Thyroid gland (tissue), 4 donors: ENCODE data around the gene HSF2BP. TPM values are rescaled to one million over a fixed set of nuclear protein-coding genes. Genes with fewer than 3 reads are reported as not detected.

Experiments
- DNase-seq, 2 donors: peaks; one replicate each; pipeline ENCODE4 v3.0.0-alpha.2; 2019
- H3K27ac ChIP-seq, 3 donors: fragments of 200-600 bp; sonication (generic); 1 replicate in 2 of 3; 2 replicates in 1 of 3; pipeline ENCODE4 v1.5.1; 2016 to 2019; ENCODE audit warnings: mild to moderate bottlenecking in 1 of 3, moderate library complexity in 1 of 3
- H3K27me3 ChIP-seq: fragments of 200-600 bp; sonication (generic); one replicate; pipeline ENCODE4 v1.5.1; 2019
- H3K36me3 ChIP-seq, 2 donors: fragments of 200-600 bp; sonication (generic); one replicate each; pipeline ENCODE4 v1.5.1; 2016 to 2019
- H3K4me1 ChIP-seq, 2 donors: fragments of 200-600 bp; sonication (generic); one replicate each; pipeline ENCODE4 v1.5.1; 2017 to 2019
- H3K4me3 ChIP-seq, 3 donors: fragments of 200-600 bp; sonication (generic); replicated peaks in 1 of 3; 1 replicate in 2 of 3; 2 replicates in 1 of 3; pipeline ENCODE4 v1.5.1; 2016; ENCODE audit warnings: mild to moderate bottlenecking in 1 of 3
- H3K9me3 ChIP-seq: fragments of 200-600 bp; sonication (generic); one replicate; pipeline ENCODE4 v1.5.1; 2017
- POLR2A ChIP-seq, 2 donors: fragments of 450-650 bp; IDR thresholded peaks; one replicate each; pipeline ENCODE4 v1.6.1; 2017; ENCODE audit warnings: antibody characterized with exemption in 2 of 2, mild to moderate bottlenecking in 2 of 2, moderate library complexity in 1 of 2
- WGBS, 2 donors: methylation state at CpG; one replicate each; pipeline ENCODE4 v1.1.5; 2017; 5-methylcytosine and 5-hydroxymethylcytosine counted together
- intact Hi-C: fragments of 100-400 bp; cut with DNase I; formaldehyde crosslinking; loops from one replicate; pipeline ENCODE4 v1.15.1; 2023
- total RNA-seq, 4 donors: library from RNA; depleted of rRNA; stranded (reverse); fragments of >200 nt; gene quantifications; one replicate each; pipeline ENCODE4 v1.2.3, GENCODE V29; 2016
- TF ChIP-seq, protein P1 (sequence below), 6 experiments: fragments of 200-600 bp in 3 of 6; fragments of 450-650 bp in 3 of 6; sonication (generic) in 3 of 6; IDR thresholded peaks; one replicate each; pipeline ENCODE4 v1.5.1; 2016 to 2019; ENCODE audit warnings: antibody characterized with exemption in 6 of 6, mild to moderate bottlenecking in 2 of 6, inconsistent platforms in 1 of 6, moderate library complexity in 1 of 6

The HSF2BP gene
- total RNA-seq, 4 donors from 2014 or later = 0.33 to 1.2 (median 0.84) TPM

DNA sequence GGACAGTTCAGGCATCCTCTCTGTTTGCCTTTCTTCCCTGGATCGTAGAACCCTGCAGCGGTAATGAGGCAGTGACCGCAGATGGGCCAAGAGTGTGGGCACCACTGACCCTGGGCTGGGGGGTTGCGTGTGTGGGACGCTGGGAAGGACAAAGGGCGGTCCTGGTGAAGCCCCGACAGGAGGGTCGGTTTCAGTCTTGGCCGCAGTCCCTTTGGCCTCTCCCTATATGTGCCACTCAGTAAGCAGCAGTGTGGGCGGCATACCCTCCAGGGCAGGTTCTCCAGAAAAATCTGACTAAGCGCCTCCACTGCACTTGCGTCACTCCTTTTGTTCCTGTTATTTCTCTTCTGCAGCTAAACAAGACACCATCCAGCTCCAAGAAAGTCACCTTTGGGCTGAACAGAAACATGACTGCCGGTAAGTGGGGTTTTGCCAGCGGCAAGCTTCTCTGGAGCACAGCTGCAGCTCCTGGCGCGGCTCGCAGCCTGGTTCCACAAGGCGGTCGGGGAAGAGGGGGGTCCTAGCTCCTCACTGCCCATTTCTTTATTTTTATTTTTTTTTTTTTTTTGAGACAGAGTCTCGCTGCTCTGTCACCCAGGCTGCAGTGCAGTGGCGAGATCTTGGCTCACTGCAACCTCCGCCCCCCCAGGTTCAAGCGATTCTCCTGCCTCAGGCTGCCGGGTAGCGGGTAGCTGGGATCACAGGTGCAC, 32.0 kb upstream of the HSF2BP start:
- H3K4me1 ChIP-seq = no peaks in the 10 kb centered on the region
- DNase-seq = no peak
- no peaks in the 10 kb centered on the region for H3K9me3 ChIP-seq
- intact Hi-C loops = no loop called here
- TF ChIP-seq POLR2A (IDR thresholded peaks at IDR 0.05) = no peak
- TF ChIP-seq, protein P1, sequence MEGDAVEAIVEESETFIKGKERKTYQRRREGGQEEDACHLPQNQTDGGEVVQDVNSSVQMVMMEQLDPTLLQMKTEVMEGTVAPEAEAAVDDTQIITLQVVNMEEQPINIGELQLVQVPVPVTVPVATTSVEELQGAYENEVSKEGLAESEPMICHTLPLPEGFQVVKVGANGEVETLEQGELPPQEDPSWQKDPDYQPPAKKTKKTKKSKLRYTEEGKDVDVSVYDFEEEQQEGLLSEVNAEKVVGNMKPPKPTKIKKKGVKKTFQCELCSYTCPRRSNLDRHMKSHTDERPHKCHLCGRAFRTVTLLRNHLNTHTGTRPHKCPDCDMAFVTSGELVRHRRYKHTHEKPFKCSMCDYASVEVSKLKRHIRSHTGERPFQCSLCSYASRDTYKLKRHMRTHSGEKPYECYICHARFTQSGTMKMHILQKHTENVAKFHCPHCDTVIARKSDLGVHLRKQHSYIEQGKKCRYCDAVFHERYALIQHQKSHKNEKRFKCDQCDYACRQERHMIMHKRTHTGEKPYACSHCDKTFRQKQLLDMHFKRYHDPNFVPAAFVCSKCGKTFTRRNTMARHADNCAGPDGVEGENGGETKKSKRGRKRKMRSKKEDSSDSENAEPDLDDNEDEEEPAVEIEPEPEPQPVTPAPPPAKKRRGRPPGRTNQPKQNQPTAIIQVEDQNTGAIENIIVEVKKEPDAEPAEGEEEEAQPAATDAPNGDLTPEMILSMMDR (IDR thresholded peaks at IDR 0.05) = no peak
- WGBS, 2 donors = 97% methylated on average over 25 of the region's 25 CpGs
- no peak overlapping the region for H3K27ac ChIP-seq
- no peak overlapping the region for H3K4me3 ChIP-seq
- peaks cover 38 to 70% of the 10 kb centered on the region in 2 donors for H3K36me3 ChIP-seq
- H3K27me3 ChIP-seq = no peaks in the 10 kb centered on the region

DNA sequence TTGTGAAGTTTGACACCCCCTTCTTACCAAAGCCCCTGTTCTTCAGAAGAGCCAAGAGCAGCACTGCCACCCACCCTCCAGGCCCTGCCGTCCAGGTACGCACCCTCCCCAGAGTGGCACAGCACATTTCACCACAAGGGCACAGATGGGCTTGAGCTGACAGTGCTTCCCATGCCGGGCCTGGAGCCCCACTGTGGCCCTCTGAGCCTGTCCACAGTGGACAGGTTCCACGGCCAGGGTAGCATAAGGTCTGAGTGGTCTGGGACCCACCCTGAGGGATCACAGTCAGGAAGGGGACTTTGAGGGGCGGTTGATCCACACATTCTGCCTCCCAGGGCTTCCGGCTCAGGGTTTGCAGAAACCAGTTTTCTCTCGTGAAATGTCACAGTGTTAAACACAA, 31.1 kb upstream of the HSF2BP start:
- peaks cover 47 to 77% of the 10 kb centered on the region in 2 donors for H3K36me3 ChIP-seq
- H3K27me3 ChIP-seq = no peaks in the 10 kb centered on the region
- 90 to 97% methylated on average over 2 to 6 of the region's 7 CpGs for WGBS, 2 donors
- H3K9me3 ChIP-seq = no peaks in the 10 kb centered on the region
- no peak overlapping the region for H3K4me3 ChIP-seq
- no peak for DNase-seq
- H3K4me1 ChIP-seq = no peaks in the 10 kb centered on the region
- H3K27ac ChIP-seq = no peak overlapping the region
- TF ChIP-seq, protein P1 (IDR thresholded peaks at IDR 0.05) = no peak
- intact Hi-C loops = no loop called here

DNA sequence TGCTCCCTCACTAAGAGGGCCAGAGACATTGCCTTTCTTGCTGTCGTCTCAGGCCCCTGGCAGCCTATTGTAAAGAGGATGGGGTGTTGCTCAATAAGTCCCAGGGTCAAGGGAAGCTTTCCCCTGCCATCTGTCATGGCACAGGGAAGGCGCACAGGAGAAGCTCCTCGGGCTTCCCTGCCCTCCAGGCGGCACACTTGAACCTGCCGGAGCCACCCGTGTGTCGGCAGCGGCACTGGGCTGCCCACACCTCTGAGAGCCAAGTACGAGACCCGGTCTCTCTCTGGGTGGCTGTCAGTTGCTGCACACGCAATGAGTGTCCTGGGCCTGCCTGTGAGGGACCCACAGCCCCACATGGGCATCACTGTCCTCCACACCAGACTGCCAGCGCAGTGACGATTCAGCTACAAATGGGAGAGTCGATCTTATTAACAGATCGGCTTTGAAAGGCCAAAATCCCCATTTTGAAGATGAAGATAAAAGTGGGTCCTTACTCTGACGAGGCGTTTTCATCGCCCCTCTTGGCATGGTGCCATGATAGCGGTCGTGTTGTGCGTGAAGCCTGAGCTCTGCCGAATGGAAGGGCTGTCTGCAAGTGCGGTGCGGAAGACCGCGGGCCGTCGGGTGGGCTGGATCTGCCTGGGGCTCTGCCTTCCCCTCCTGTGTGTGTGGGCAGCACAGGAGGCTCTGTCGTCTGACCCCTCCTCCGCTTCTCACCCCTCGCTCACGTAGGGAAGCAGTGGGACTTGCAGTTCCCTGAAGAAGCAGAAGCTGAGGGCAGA, 30.5 kb upstream of the HSF2BP start:
- Histone ChIP-seq H3K4me3 (no peak overlapping the region), H3K27ac (no peak overlapping the region), H3K9me3 (no peaks in the 10 kb centered on the region), H3K36me3 (peaks cover 53 to 82% of the 10 kb centered on the region in 2 donors), H3K27me3 (no peaks in the 10 kb centered on the region), H3K4me1 (no peaks in the 10 kb centered on the region)
- 93 to 94% methylated on average over 20 to 29 of the region's 32 CpGs for WGBS, 2 donors
- intact Hi-C loops = no loop called here
- DNase-seq = no peak
- TF ChIP-seq POLR2A (IDR thresholded peaks at IDR 0.05) = no peak
- TF ChIP-seq, protein P1 (IDR thresholded peaks at IDR 0.05) = no peak

DNA sequence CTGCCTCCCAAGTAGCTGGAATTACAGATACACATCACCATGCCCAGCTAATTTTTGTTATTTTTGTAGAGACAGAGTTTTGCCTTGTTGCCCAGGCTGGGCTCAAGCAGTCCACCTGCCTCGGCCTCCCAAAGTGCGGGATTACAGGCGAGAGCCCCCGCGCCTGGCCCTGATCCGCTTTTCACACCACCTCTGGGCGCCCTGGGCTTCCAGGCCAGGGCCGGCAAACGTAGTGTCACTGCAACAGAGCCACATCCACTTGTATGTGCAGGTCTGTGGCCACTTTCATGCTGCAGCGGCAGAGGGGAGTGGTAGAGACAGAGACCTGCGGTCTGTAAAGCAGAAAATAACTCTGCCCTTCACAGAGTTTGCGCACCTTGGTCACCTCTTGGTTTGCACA, 29.6 kb upstream of the HSF2BP start:
- WGBS, 2 donors = 93 to 99% methylated on average over 10 to 12 of the region's 12 CpGs
- no peak overlapping the region for H3K4me3 ChIP-seq
- no peaks in the 10 kb centered on the region for H3K9me3 ChIP-seq
- intact Hi-C loops = no loop called here
- no peak for DNase-seq
- no peaks in the 10 kb centered on the region for H3K4me1 ChIP-seq
- H3K36me3 ChIP-seq = peaks cover 53 to 84% of the 10 kb centered on the region in 2 donors
- TF ChIP-seq, protein P1 (IDR thresholded peaks at IDR 0.05) = no peak
- no peak overlapping the region for H3K27ac ChIP-seq
- H3K27me3 ChIP-seq = no peaks in the 10 kb centered on the region
